Measurements from ENCODE around the gene OR2M4. TPM values are rescaled to one million over a fixed set of nuclear protein-coding genes. Genes with fewer than 3 reads are reported as not detected.

Gene OR2M4
- not detected for total RNA-seq (ENCODE audit: unreplicated experiment)
- long read RNA-seq: 0 reads

DNA sequence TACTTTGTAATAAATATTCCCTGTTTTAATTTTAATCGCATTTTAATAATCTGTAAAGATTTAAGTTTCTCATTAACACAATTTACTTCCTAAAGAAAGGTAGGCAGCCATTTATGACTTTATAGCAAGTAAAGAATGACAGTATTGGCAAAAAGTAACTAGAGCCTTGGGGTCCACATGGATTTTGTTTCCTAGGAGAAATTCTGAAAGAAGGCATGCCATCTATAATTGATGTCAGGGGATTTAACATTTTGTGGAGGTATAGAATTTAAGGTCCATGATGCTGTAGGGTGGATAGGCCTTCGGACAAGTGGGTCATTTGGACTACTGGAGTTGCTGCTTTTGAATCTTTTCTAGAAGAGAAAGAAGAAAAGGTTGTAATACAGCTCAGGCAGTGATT is at the start of gene OR2M4:
Gene OR2M4 (plus strand): TSS at position 301 of the 400 bp plus-strand sequence. CDS start 7,512 bp downstream, outside the sequence.
- peaks cover 6% of the 10 kb centered on the region for H3K27me3 Mint-ChIP-seq (ENCODE audit: unreplicated experiment)
- H3K9me3 Mint-ChIP-seq (ENCODE audit: unreplicated experiment): no peaks in the 10 kb centered on the region
- H3K27ac Mint-ChIP-seq (ENCODE audit: unreplicated experiment): no peak within 1 kb of the TSS
- TF ChIP-seq, protein P1, sequence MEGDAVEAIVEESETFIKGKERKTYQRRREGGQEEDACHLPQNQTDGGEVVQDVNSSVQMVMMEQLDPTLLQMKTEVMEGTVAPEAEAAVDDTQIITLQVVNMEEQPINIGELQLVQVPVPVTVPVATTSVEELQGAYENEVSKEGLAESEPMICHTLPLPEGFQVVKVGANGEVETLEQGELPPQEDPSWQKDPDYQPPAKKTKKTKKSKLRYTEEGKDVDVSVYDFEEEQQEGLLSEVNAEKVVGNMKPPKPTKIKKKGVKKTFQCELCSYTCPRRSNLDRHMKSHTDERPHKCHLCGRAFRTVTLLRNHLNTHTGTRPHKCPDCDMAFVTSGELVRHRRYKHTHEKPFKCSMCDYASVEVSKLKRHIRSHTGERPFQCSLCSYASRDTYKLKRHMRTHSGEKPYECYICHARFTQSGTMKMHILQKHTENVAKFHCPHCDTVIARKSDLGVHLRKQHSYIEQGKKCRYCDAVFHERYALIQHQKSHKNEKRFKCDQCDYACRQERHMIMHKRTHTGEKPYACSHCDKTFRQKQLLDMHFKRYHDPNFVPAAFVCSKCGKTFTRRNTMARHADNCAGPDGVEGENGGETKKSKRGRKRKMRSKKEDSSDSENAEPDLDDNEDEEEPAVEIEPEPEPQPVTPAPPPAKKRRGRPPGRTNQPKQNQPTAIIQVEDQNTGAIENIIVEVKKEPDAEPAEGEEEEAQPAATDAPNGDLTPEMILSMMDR (IDR thresholded peaks at IDR 0.05; ENCODE audit: partially characterized antibody, unreplicated experiment): no peak
- no peak for DNase-seq
- H3K36me3 Mint-ChIP-seq (ENCODE audit: unreplicated experiment): no peaks in the 10 kb centered on the region
- H3K4me3 Mint-ChIP-seq (ENCODE audit: unreplicated experiment): no peak within 1 kb of the TSS
- H3K4me1 Mint-ChIP-seq (ENCODE audit: low read depth, unreplicated experiment): no peaks in the 10 kb centered on the region

DNA sequence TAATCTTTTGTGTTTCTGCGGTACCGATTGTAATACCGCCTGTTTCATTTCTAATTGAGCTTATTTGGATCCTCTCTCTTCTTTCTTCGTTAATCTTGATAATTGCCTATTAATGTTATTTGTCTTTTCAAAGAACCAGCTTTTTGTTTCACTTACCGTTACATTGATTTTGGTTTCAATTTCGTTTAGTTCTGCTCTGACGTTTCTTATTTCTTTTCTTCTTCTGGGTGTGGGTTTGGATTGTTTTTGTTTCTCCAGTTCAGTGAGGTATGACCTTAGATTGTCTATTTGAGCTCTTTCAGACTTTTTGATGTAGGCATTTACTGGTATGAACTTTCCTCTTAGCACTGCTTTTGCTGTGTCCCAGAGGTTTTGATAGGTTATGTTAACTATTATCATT is 47.2 kb upstream of the OR2M4 start:
- Mint-ChIP-seq H3K4me1 (ENCODE audit: low read depth, unreplicated experiment) (no peaks in the 10 kb centered on the region), H3K36me3 (ENCODE audit: unreplicated experiment) (peaks cover 9% of the 10 kb centered on the region), H3K9me3 (ENCODE audit: unreplicated experiment) (peaks cover 11% of the 10 kb centered on the region), H3K27me3 (ENCODE audit: unreplicated experiment) (peaks cover 3% of the 10 kb centered on the region), H3K27ac (ENCODE audit: unreplicated experiment) (no peak overlapping the region), H3K4me3 (ENCODE audit: unreplicated experiment) (no peak overlapping the region)
- DNase-seq: no peak
- TF ChIP-seq, protein P1 (IDR thresholded peaks at IDR 0.05; ENCODE audit: partially characterized antibody, unreplicated experiment): no peak

- H3K36me3 Mint-ChIP-seq (ENCODE audit: unreplicated experiment): peaks cover 4% of the 10 kb centered on the region
Measured at GRCh38 chr1:248187363-248187762, 43.9 kb upstream of the OR2M4 start.

GRCh38 chr1:248189026-248189425 is 42.2 kb upstream of the OR2M4 start:
- DNase-seq: no peak
- no peak overlapping the region for H3K27ac Mint-ChIP-seq (ENCODE audit: unreplicated experiment)
- no peak overlapping the region for H3K4me3 Mint-ChIP-seq (ENCODE audit: unreplicated experiment)
- peaks cover 29% of the 10 kb centered on the region for H3K9me3 Mint-ChIP-seq (ENCODE audit: unreplicated experiment)
- no peaks in the 10 kb centered on the region for H3K4me1 Mint-ChIP-seq (ENCODE audit: low read depth, unreplicated experiment)
- peaks cover 4% of the 10 kb centered on the region for H3K36me3 Mint-ChIP-seq (ENCODE audit: unreplicated experiment)
- peaks cover 3% of the 10 kb centered on the region for H3K27me3 Mint-ChIP-seq (ENCODE audit: unreplicated experiment)
- TF ChIP-seq, protein P1 (IDR thresholded peaks at IDR 0.05; ENCODE audit: partially characterized antibody, unreplicated experiment): no peak

More at GRCh38 chr1:248187363-248187762, 43.9 kb upstream of the OR2M4 start:
- peaks cover 3% of the 10 kb centered on the region for H3K27me3 Mint-ChIP-seq (ENCODE audit: unreplicated experiment)
- no peak overlapping the region for H3K27ac Mint-ChIP-seq (ENCODE audit: unreplicated experiment)
- H3K4me3 Mint-ChIP-seq (ENCODE audit: unreplicated experiment): no peak overlapping the region
- TF ChIP-seq, protein P1 (IDR thresholded peaks at IDR 0.05; ENCODE audit: partially characterized antibody, unreplicated experiment): no peak
- no peaks in the 10 kb centered on the region for H3K4me1 Mint-ChIP-seq (ENCODE audit: low read depth, unreplicated experiment)
- DNase-seq: no peak
- H3K9me3 Mint-ChIP-seq (ENCODE audit: unreplicated experiment): peaks cover 26% of the 10 kb centered on the region

GRCh38 chr1:248194117-248194516 is 37.1 kb upstream of the OR2M4 start:
- H3K27me3 Mint-ChIP-seq (ENCODE audit: unreplicated experiment): no peaks in the 10 kb centered on the region
- peaks cover 4% of the 10 kb centered on the region for H3K36me3 Mint-ChIP-seq (ENCODE audit: unreplicated experiment)
- TF ChIP-seq, protein P1 (IDR thresholded peaks at IDR 0.05; ENCODE audit: partially characterized antibody, unreplicated experiment): no peak
- H3K9me3 Mint-ChIP-seq (ENCODE audit: unreplicated experiment): peaks cover 23% of the 10 kb centered on the region
- H3K27ac Mint-ChIP-seq (ENCODE audit: unreplicated experiment): no peak overlapping the region
- H3K4me3 Mint-ChIP-seq (ENCODE audit: unreplicated experiment): no peak overlapping the region
- DNase-seq: no peak
- H3K4me1 Mint-ChIP-seq (ENCODE audit: low read depth, unreplicated experiment): no peaks in the 10 kb centered on the region

All from glutamatergic neuron (in vitro differentiated cells).